Activated naive CD8-positive, alpha-beta T cell treated with anti-CD3 and anti-CD28 coated beads, Interleukin-2, amount 50 U/mL, for 24 hours (primary cell): ENCODE results near the gene NIPA2.

ENCODE experiments used
- ATAC-seq: fragments of 150-1000 bp; cut with Tn5 transposase; one replicate; pipeline ENCODE4 v1.10.0; 2021
- DNase-seq: peaks from one replicate; pipeline ENCODE4 v3.0.0; 2021
- H3K27ac Mint-ChIP-seq: one replicate; pipeline ENCODE4 v1.8.0; 2021; ENCODE audit warnings: mild to moderate bottlenecking, mixed read lengths
- H3K27me3 Mint-ChIP-seq: one replicate; pipeline ENCODE4 v1.8.0; 2021; ENCODE audit warnings: mixed read lengths
- H3K36me3 Mint-ChIP-seq: one replicate; pipeline ENCODE4 v1.8.0; 2021; ENCODE audit warnings: low read depth, mixed read lengths
- H3K4me1 Mint-ChIP-seq: one replicate; pipeline ENCODE4 v1.8.0; 2021; ENCODE audit warnings: mixed read lengths
- H3K4me3 Mint-ChIP-seq: one replicate; pipeline ENCODE4 v1.8.0; 2021; ENCODE audit warnings: mild to moderate bottlenecking, moderate library complexity, mixed read lengths
- H3K9me3 Mint-ChIP-seq: one replicate; pipeline ENCODE4 v1.8.0; 2021; ENCODE audit warnings: mixed read lengths

Gene NIPA2

GRCh38 chr15:22811640-22812039 lies 26.8 kb upstream of the NIPA2 start:
- Mint-ChIP-seq H3K36me3 (peaks cover 18% of the 10 kb centered on the region), H3K27ac (no peak overlapping the region), H3K4me1 (peaks cover 17% of the 10 kb centered on the region), H3K9me3 (no peaks in the 10 kb centered on the region), H3K27me3 (no peaks in the 10 kb centered on the region), H3K4me3 (no peak overlapping the region)
- no peak for DNase-seq
- ATAC-seq, result peak; percentile 49

GRCh38 chr15:22813844-22814243 lies 24.6 kb upstream of the NIPA2 start:
- H3K4me1 Mint-ChIP-seq, result peaks cover 17% of the 10 kb centered on the region

GRCh38 chr15:22815766-22816165 lies 22.7 kb upstream of the NIPA2 start:
- Mint-ChIP-seq H3K9me3 (no peaks in the 10 kb centered on the region), H3K27ac (no peak overlapping the region), H3K4me3 (no peak overlapping the region), H3K36me3 (peaks cover 28% of the 10 kb centered on the region), H3K4me1 (peaks cover under 1% of the 10 kb centered on the region), H3K27me3 (no peaks in the 10 kb centered on the region)
- DNase-seq, result no peak
- ATAC-seq, result no peak

More at GRCh38 chr15:22813844-22814243, 24.6 kb upstream of the NIPA2 start:
- Mint-ChIP-seq H3K27ac (no peak overlapping the region), H3K4me3 (no peak overlapping the region), H3K36me3 (peaks cover 20% of the 10 kb centered on the region), H3K9me3 (no peaks in the 10 kb centered on the region), H3K27me3 (no peaks in the 10 kb centered on the region)
- ATAC-seq (no peak), DNase-seq (no peak)

GRCh38 chr15:22819651-22820050 lies 18.8 kb upstream of the NIPA2 start:
- no peak overlapping the region for H3K27ac Mint-ChIP-seq

GRCh38 chr15:22823495-22824128 lies 14.9 kb upstream of the NIPA2 start:
- H3K27ac Mint-ChIP-seq, result no peak overlapping the region
- no peak overlapping the region for H3K4me3 Mint-ChIP-seq
- H3K27me3 Mint-ChIP-seq, result no peaks in the 10 kb centered on the region
- peaks cover 41% of the 10 kb centered on the region for H3K36me3 Mint-ChIP-seq
- no peaks in the 10 kb centered on the region for H3K4me1 Mint-ChIP-seq
- DNase-seq (no peak), ATAC-seq (no peak)
- H3K9me3 Mint-ChIP-seq, result no peaks in the 10 kb centered on the region

More at GRCh38 chr15:22819651-22820050, 18.8 kb upstream of the NIPA2 start:
- no peaks in the 10 kb centered on the region for H3K9me3 Mint-ChIP-seq
- no peaks in the 10 kb centered on the region for H3K4me1 Mint-ChIP-seq
- H3K36me3 Mint-ChIP-seq, result peaks cover 40% of the 10 kb centered on the region
- no peak for ATAC-seq
- H3K4me3 Mint-ChIP-seq, result no peak overlapping the region
- no peaks in the 10 kb centered on the region for H3K27me3 Mint-ChIP-seq
- no peak for DNase-seq

GRCh38 chr15:22827125-22827524 lies 11.3 kb upstream of the NIPA2 start:
- H3K27ac Mint-ChIP-seq, result no peak overlapping the region
- no peaks in the 10 kb centered on the region for H3K27me3 Mint-ChIP-seq
- H3K9me3 Mint-ChIP-seq, result no peaks in the 10 kb centered on the region
- DNase-seq (no peak), ATAC-seq (no peak)
- peaks cover 22% of the 10 kb centered on the region for H3K36me3 Mint-ChIP-seq
- no peak overlapping the region for H3K4me3 Mint-ChIP-seq
- no peaks in the 10 kb centered on the region for H3K4me1 Mint-ChIP-seq

- Mint-ChIP-seq H3K9me3 (no peaks in the 10 kb centered on the region), H3K4me3 (no peak overlapping the region), H3K27me3 (no peaks in the 10 kb centered on the region), H3K36me3 (peaks cover 6% of the 10 kb centered on the region), H3K4me1 (no peaks in the 10 kb centered on the region), H3K27ac (no peak overlapping the region)
- ATAC-seq, result no peak
- no peak for DNase-seq
These were observed 7.0 kb upstream of the NIPA2 start for GRCh38 chr15:22831473-22831872.

GRCh38 chr15:22839046-22839695 lies 705 bp downstream of the NIPA2 start:
- ATAC-seq (no peak), DNase-seq (no peak)
- Mint-ChIP-seq H3K4me1 (peaks cover 32% of the 10 kb centered on the region), H3K4me3 (peak overlapping the region; percentile 87), H3K27ac (peak overlapping the region; percentile 92), H3K36me3 (peaks cover 21% of the 10 kb centered on the region), H3K27me3 (no peaks in the 10 kb centered on the region), H3K9me3 (no peaks in the 10 kb centered on the region)

- Mint-ChIP-seq H3K27me3 (no peaks in the 10 kb centered on the region), H3K4me1 (peaks cover 55% of the 10 kb centered on the region), H3K9me3 (no peaks in the 10 kb centered on the region), H3K36me3 (peaks cover 55% of the 10 kb centered on the region), H3K27ac (no peak overlapping the region), H3K4me3 (no peak overlapping the region)
- no peak for DNase-seq
- no peak for ATAC-seq
These were observed 6.2 kb downstream of the NIPA2 start for GRCh38 chr15:22844421-22845288.

- no peak for DNase-seq
- Mint-ChIP-seq H3K27me3 (no peaks in the 10 kb centered on the region), H3K36me3 (peaks cover 60% of the 10 kb centered on the region), H3K27ac (no peak overlapping the region), H3K9me3 (no peaks in the 10 kb centered on the region), H3K4me3 (no peak overlapping the region), H3K4me1 (peaks cover 55% of the 10 kb centered on the region)
- ATAC-seq, result no peak
These were observed 6.9 kb downstream of the NIPA2 start for GRCh38 chr15:22845289-22845900.

GRCh38 chr15:22846073-22846472 lies 7.6 kb downstream of the NIPA2 start:
- Mint-ChIP-seq H3K4me3 (no peak overlapping the region), H3K9me3 (no peaks in the 10 kb centered on the region), H3K36me3 (peaks cover 60% of the 10 kb centered on the region), H3K27ac (no peak overlapping the region), H3K27me3 (no peaks in the 10 kb centered on the region), H3K4me1 (peaks cover 55% of the 10 kb centered on the region)
- DNase-seq (no peak), ATAC-seq (no peak)

GRCh38 chr15:22850055-22850454 lies 11.6 kb downstream of the NIPA2 start:
- H3K9me3 Mint-ChIP-seq, result no peaks in the 10 kb centered on the region
- H3K4me3 Mint-ChIP-seq, result no peak overlapping the region
- H3K36me3 Mint-ChIP-seq, result peaks cover 61% of the 10 kb centered on the region
- ATAC-seq (peak; percentile 60), DNase-seq (no peak)
- H3K27me3 Mint-ChIP-seq, result no peaks in the 10 kb centered on the region
- H3K4me1 Mint-ChIP-seq, result peaks cover 41% of the 10 kb centered on the region
- peak overlapping the region; percentile 42 for H3K27ac Mint-ChIP-seq

- H3K4me1 Mint-ChIP-seq, result peaks cover 35% of the 10 kb centered on the region
- ATAC-seq (peak; percentile 60), DNase-seq (no peak)
- H3K9me3 Mint-ChIP-seq, result no peaks in the 10 kb centered on the region
- peak overlapping the region; percentile 14 for H3K27ac Mint-ChIP-seq
- no peak overlapping the region for H3K4me3 Mint-ChIP-seq
- peaks cover 55% of the 10 kb centered on the region for H3K36me3 Mint-ChIP-seq
- no peaks in the 10 kb centered on the region for H3K27me3 Mint-ChIP-seq
These were observed 13.0 kb downstream of the NIPA2 start for GRCh38 chr15:22851513-22851912.

GRCh38 chr15:22855791-22856190 lies 17.3 kb downstream of the NIPA2 start:
- no peak for ATAC-seq
- H3K27ac Mint-ChIP-seq, result peak overlapping the region; percentile 10
- no peak overlapping the region for H3K4me3 Mint-ChIP-seq
- H3K4me1 Mint-ChIP-seq, result peaks cover 7% of the 10 kb centered on the region
- H3K9me3 Mint-ChIP-seq, result no peaks in the 10 kb centered on the region
- no peaks in the 10 kb centered on the region for H3K27me3 Mint-ChIP-seq
- H3K36me3 Mint-ChIP-seq, result peaks cover 52% of the 10 kb centered on the region
- no peak for DNase-seq
